KG1 (cell line): ENCODE measurements around the gene PRMT7.

Experiments
- DNase-seq: peaks from one replicate; lab custom pipeline; 2025; lab: John Stamatoyannopoulos, UW

Gene PRMT7

DNA sequence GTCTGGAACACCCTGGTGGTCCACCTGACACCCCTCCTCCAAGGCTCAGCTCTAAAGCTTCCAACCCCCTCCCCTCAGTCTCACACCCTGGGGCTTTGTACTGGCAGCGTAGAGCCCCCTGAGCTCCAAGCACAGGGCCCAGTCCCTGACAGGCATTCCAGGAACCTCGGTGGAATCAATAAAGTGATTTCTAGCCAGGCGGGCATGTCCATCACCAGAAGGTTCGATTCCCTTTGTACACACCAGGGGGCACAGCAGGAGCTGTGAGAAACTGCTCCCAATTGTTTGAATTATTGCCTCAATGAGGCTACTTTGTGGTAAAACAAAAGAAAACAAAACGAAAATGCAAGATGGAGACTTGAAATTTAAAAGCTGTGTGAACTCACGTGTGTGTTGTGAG, 85.7 kb downstream of the PRMT7 start:
- no peak for DNase-seq

GRCh38 chr16:68397710-68398201, 86.9 kb downstream of the PRMT7 start:
- DNase-seq = no peak

DNA sequence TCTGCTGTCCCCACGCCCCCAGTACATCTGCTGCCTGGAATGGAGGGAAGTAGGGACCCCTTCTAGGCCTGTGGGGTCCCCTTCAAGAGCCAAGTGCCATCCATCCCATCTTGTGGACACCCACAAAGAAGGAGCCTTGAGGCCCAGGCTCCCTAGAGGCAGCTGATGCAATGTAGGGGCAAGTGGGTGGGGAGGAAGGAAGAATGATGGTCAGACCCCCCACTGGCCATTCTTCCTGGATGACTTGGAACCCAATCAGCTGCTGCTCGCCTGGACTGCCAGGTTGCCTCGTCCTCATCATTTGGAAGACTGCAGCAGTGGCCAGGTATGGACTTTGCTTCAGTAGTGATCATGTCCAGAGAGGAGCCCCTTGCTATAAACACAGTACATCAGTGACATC, 88.6 kb downstream of the PRMT7 start:
- DNase-seq = no peak

GRCh38 chr16:68400083-68400923, 89.5 kb downstream of the PRMT7 start:
- DNase-seq = no peak

DNA sequence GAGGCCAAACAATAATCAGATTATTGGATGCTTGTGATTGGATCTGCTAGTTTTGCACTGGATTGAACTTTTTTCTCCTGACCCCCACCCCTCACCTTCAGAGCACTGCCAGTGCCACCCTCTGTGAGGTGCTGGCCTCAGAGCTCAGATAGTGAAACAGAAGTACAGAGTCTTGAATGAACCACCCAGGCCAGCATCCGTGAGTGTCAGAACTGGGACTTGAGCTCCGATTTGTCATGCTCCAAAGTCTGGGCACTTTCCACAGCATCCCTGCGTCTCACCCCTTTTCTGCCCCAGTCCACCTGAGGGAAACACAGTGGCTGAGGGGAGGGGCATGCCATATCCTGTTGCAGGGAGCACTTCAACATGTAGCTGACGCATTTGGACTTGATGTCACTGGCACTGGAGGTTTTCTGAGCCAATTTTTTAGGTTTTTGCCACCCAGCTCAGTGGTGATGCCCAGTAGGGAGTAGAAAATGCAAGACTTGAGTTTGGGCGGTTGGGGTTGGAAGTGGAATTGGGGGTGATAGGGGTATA, 90.2 kb downstream of the PRMT7 start:
- DNase-seq = no peak

GRCh38 chr16:68401871-68402747, 91.3 kb downstream of the PRMT7 start:
- DNase-seq = no peak

DNA sequence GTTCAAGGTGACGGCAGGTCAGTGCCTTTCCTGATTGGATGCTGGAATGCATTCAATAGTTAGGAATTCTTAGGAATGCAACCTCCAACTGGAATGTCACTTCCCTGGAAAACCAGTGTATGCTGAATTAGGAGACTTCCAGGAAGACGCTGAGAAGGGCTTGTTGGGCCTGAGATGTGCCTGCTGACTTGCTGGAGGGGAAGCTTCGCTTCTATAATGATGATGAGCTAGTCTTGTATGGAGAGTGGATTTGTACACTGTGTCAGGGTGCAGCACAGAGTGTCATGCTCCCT, 91.9 kb downstream of the PRMT7 start:
- DNase-seq = no peak

DNA sequence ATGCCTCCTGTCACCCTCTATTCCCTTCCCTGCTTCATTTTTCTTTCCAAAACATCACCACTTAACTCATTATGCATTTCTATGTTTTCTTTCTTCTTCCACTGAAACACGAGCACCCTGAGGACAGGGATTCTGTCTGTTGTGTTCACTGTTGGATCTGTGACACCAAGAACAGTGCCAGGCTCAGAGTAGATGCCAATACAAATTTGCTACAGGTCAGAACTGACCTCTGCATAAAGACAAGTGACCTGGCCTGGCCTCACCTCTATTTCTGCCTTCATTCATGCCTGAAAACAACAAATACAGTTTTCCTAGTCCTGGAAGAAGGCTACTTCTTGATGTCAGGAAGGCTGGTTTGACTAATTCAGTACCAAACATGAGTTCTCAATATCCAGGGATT, 92.4 kb downstream of the PRMT7 start:
- no peak for DNase-seq

- no peak for DNase-seq
Observed at GRCh38 chr16:68403704-68404103, 92.9 kb downstream of the PRMT7 start.

GRCh38 chr16:68404736-68405345, 94.0 kb downstream of the PRMT7 start:
- no peak for DNase-seq

- no peak for DNase-seq
Observed at GRCh38 chr16:68406458-68407152, 95.8 kb downstream of the PRMT7 start.
